K562 (cell line): ENCODE measurements around the gene PRCD. TPM values are rescaled to one million over a fixed set of nuclear protein-coding genes. Genes with fewer than 3 reads are reported as not detected.

Experiments
- ATF2 ChIP-seq: sonication (generic); formaldehyde crosslinking; IDR thresholded peaks from 2 replicates; pipeline ENCODE4 v1.8.1; 2022; ENCODE audit warnings: missing genetic modification reagents
- CC2D1A ChIP-seq: fragments of 450-650 bp; IDR thresholded peaks from 2 replicates; pipeline ENCODE4 v1.6.1; 2017; ENCODE audit warnings: mild to moderate bottlenecking
- FOSL1 ChIP-seq: fragments of 200-800 bp; sonication (Bioruptor generic); conservative IDR thresholded peaks from 2 replicates; pipeline ENCODE4 v1.6.1; 2016; ENCODE audit warnings: missing genetic modification characterization, missing compliant biosample characterization
- JUN ChIP-seq, 2 experiments: sonication (generic) in 1 of 2; formaldehyde crosslinking in 1 of 2; IDR thresholded peaks; 2 replicates each; pipeline versions ENCODE4 v1.6.1 to v1.8.0; 2012 to 2022; ENCODE audit warnings: borderline replicate concordance in 2 of 2, mild to moderate bottlenecking in 2 of 2, improper control_type of control experiment in 1 of 2, low read depth in 1 of 2, low read length in 1 of 2, missing genetic modification reagents in 1 of 2
- PHTF2 ChIP-seq: fragments of 250-450 bp; sonication (Bioruptor Pico); IDR thresholded peaks from 2 replicates; pipeline ENCODE4 v1.5.0; 2021; ENCODE audit warnings: mild to moderate bottlenecking
- RBM14 ChIP-seq: fragments of 200-400 bp; formaldehyde crosslinking; IDR thresholded peaks from 2 replicates; pipeline ENCODE4 v1.6.1; 2018; ENCODE audit warnings: low read depth, mild to moderate bottlenecking, low read length, moderate library complexity, borderline replicate concordance; ENCODE audit not compliant: insufficient read depth
- SP2 ChIP-seq: IDR thresholded peaks from 2 replicates; pipeline ENCODE4 v1.6.1; 2011; ENCODE audit warnings: mild to moderate bottlenecking, low read depth, low read length, moderate library complexity; ENCODE audit not compliant: poor library complexity, severe bottlenecking; ENCODE audit errors: extremely low read depth
- TCF7L2 ChIP-seq: fragments of 150-350 bp; IDR thresholded peaks from 2 replicates; pipeline ENCODE4 v1.6.1; 2016; ENCODE audit warnings: low read depth, mild to moderate bottlenecking, low read length, moderate library complexity
- ZBTB11 ChIP-seq, 3 experiments: fragments of 200-800 bp in 1 of 3; fragments of 250-450 bp in 1 of 3; fragments of 450-650 bp in 1 of 3; sonication (Bioruptor Pico) in 1 of 3; sonication (Bioruptor generic) in 1 of 3; formaldehyde crosslinking in 1 of 3; IDR thresholded peaks; 2 replicates each; pipeline versions ENCODE4 v1.6.1 to v1.8.0; 2016 to 2022; ENCODE audit warnings: mild to moderate bottlenecking in 2 of 3, missing genetic modification characterization in 2 of 3, missing compliant biosample characterization in 1 of 3, moderate library complexity in 1 of 3
- ZNF644 ChIP-seq: fragments of 200-800 bp; sonication (Bioruptor generic); IDR thresholded peaks from 2 replicates; pipeline ENCODE4 v1.6.1; 2016; ENCODE audit warnings: low read depth, missing genetic modification characterization, missing compliant biosample characterization
- polyA plus RNA-seq, 8 experiments: library from polyadenylated mRNA; depleted of rRNA in 4 of 8; stranded (reverse) in 5 of 8; unstranded in 3 of 8; fragments of >200 nt; fragmentation: Nextera tagmentation in 2 of 8; fragmentation: Illumina TruSeq in 1 of 8; extraction: Ambion mirVana in 2 of 8; extraction: Trizol in 1 of 8; gene quantifications; 2 replicates each; pipeline versions ENCODE4 v1.2.1 to v1.2.3, GENCODE V29; 2011 to 2014; ENCODE audit warnings: inconsistent platforms in 1 of 8, missing spikeins in 1 of 8
- total RNA-seq, 7 experiments: library from RNA; depleted of rRNA in 6 of 7; stranded (reverse); fragments of >200 nt in 6 of 7; fragmentation: Illumina TruSeq in 2 of 7; extraction: Trizol in 2 of 7; gene quantifications; 2 replicates each; pipeline versions ENCODE4 v1.2.1 to v1.2.3, GENCODE V29; 2011 to 2021; ENCODE audit warnings: low replicate concordance in 1 of 7
- TF ChIP-seq, protein P1 (sequence below): fragments of 450-650 bp; IDR thresholded peaks from 2 replicates; pipeline ENCODE4 v1.6.1; 2016; ENCODE audit warnings: missing biosample characterization, missing genetic modification characterization
- TF ChIP-seq, protein P2 (sequence below): fragments of 250-450 bp; sonication (Bioruptor Pico); IDR thresholded peaks from 2 replicates; pipeline ENCODE4 v1.4.0; 2020

PRCD gene
- total and polyA plus RNA-seq, 9 of the 15 experiments (the other 6 are each of a cell fraction or from before 2014, with no cell fraction given) = 0.20 to 0.25 (median 0.21) TPM; not detected in 6

- no peak for TF ChIP-seq SP2
- TF ChIP-seq JUN (IDR thresholded peaks at IDR 0.05; ENCODE audit: borderline replicate concordance, low read depth, low read length) = no peak; the same call in 1 of the 2 replicates
- TF ChIP-seq JUN (CRISPR knock-in tag; IDR thresholded peaks at IDR 0.05; ENCODE audit: borderline replicate concordance) = no peak
- no peak for TF ChIP-seq TCF7L2
- no peak for TF ChIP-seq ATF2 (CRISPR knock-in tag)
- TF ChIP-seq CC2D1A = no peak
- TF ChIP-seq ZNF644 = 0 out of 2 replicates have a peak, but pooled peaks have one; percentile 66
- no peak for TF ChIP-seq PHTF2 (CRISPR knock-in tag)
- peak in 1 of 3 experiments; percentile 43; a peak in 1 of 6 replicates for TF ChIP-seq ZBTB11 (CRISPR knock-in tag; IDR thresholded peaks at IDR 0.05)
- TF ChIP-seq RBM14 = no peak
- TF ChIP-seq, protein P1, sequence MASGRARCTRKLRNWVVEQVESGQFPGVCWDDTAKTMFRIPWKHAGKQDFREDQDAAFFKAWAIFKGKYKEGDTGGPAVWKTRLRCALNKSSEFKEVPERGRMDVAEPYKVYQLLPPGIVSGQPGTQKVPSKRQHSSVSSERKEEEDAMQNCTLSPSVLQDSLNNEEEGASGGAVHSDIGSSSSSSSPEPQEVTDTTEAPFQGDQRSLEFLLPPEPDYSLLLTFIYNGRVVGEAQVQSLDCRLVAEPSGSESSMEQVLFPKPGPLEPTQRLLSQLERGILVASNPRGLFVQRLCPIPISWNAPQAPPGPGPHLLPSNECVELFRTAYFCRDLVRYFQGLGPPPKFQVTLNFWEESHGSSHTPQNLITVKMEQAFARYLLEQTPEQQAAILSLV = no peak
- TF ChIP-seq FOSL1 = no peak
- TF ChIP-seq, protein P2, sequence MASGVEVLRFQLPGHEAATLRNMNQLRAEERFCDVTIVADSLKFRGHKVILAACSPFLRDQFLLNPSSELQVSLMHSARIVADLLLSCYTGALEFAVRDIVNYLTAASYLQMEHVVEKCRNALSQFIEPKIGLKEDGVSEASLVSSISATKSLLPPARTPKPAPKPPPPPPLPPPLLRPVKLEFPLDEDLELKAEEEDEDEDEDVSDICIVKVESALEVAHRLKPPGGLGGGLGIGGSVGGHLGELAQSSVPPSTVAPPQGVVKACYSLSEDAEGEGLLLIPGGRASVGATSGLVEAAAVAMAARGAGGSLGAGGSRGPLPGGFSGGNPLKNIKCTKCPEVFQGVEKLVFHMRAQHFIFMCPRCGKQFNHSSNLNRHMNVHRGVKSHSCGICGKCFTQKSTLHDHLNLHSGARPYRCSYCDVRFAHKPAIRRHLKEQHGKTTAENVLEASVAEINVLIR (CRISPR knock-in tag) = 0 out of 2 replicates have a peak, but pooled peaks have one; percentile 32
These were observed 17.7 kb downstream of the PRCD start (continued) for GRCh38 chr17:76557368-76558197.
